SK-N-MC (cell line): ENCODE measurements around the gene CTSZ.

Experiments used
- DNase-seq: peaks from one replicate; pipeline ENCODE4 v3.0.0-alpha.2; 2011; ENCODE audit warnings: low read depth, low spot score
- H3K27ac ChIP-seq: fragments of 200-600 bp; sonication (generic); 2 replicates; pipeline ENCODE4 v1.5.1; 2016; ENCODE audit warnings: mixed run types
- H3K36me3 ChIP-seq: fragments of 200-600 bp; sonication (generic); 2 replicates; pipeline ENCODE4 v1.6.1; 2017; ENCODE audit warnings: antibody characterized with exemption, low read length, mixed read lengths; ENCODE audit not compliant: insufficient read depth
- H3K4me3 ChIP-seq: fragments of 200-600 bp; sonication (generic); 2 replicates; pipeline ENCODE4 v1.5.1; 2016
- H3K9ac ChIP-seq: fragments of 200-600 bp; sonication (generic); 2 replicates; pipeline ENCODE4 v1.8.0; 2017; ENCODE audit warnings: mixed run types, mixed read lengths; ENCODE audit not compliant: insufficient read length
- H3K9me3 ChIP-seq: fragments of 200-600 bp; sonication (generic); 2 replicates; pipeline ENCODE4 v1.6.1; 2017; ENCODE audit warnings: low read depth, mild to moderate bottlenecking, antibody characterized with exemption, low read length, moderate library complexity, mixed read lengths
- EZH2 ChIP-seq: fragments of 200-600 bp; sonication (generic); IDR thresholded peaks from one replicate; pipeline ENCODE4 v1.6.1; 2017; ENCODE audit warnings: antibody characterized with exemption
- FOXP2 ChIP-seq: optimal IDR thresholded peaks from 2 replicates; pipeline ENCODE3; 2011; ENCODE audit warnings: mild to moderate bottlenecking, moderate library complexity; ENCODE audit not compliant: insufficient read depth; ENCODE audit errors: extremely low read length, control extremely low read depth
- POLR2AphosphoS5 ChIP-seq: IDR thresholded peaks from 2 replicates; pipeline ENCODE4 v1.6.1; 2012; ENCODE audit warnings: mild to moderate bottlenecking, low read depth, low read length, borderline replicate concordance

Gene CTSZ

DNA sequence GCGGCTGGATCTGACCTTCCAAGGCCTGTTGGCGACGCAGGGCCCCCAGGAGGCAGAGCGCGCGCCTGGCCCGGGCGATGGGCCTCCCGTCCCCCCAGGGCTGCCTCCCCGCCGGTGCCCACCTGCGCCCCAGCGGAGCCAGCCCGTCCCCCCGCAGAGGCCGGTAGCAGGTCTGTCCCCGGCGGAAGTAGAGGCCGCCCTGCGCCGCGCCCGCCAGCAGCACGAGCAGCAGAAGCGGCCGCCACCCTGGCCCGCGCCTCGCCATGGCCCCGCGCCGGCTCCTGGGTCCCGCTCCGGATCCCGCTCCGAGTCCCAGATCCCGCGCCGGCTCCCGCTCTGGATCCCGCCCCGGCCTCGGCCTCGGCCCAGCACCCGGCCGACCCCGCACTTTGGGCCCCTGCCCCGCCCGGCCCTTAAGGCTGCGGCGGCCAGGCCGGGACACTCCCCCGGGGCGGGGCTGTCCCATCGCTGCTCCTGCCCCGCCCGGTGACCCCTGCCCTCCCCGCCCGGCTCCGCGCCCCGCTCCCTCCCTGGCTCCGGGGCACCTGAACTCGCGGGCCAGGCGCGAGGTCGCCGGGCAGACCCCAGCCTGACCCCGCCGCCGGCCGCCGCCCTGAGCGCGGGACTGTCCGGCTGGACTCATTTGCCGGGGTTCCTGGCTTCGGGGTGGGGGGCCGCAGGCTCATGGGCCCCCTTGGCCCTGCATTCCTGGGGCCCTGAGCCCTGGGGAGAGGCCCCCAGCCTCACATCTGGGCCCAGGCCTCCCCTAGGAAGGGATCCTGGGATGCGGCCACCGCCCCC, at the start of gene CTSZ:
Gene CTSZ (minus strand): TSS at position 391 of the 801 bp plus-strand sequence. CDS start 126 bp downstream, at position 265.
- H3K36me3 ChIP-seq = no peaks in the 10 kb centered on the region
- no peaks in the 10 kb centered on the region for H3K9me3 ChIP-seq
- no peak for DNase-seq
- H3K9ac ChIP-seq = no peak within 1 kb of the TSS
- H3K4me3 ChIP-seq = no peak within 1 kb of the TSS
- H3K27ac ChIP-seq = no peak within 1 kb of the TSS
- TF ChIP-seq FOXP2 (no peak), EZH2 (no peak), POLR2AphosphoS5 (no peak)

GRCh38 chr20:59055302-59055701, 48.2 kb upstream of the CTSZ start:
- Histone ChIP-seq H3K4me3 (no peak overlapping the region), H3K36me3 (no peaks in the 10 kb centered on the region), H3K27ac (no peak overlapping the region), H3K9me3 (no peaks in the 10 kb centered on the region), H3K9ac (no peak overlapping the region)
- DNase-seq = no peak
- TF ChIP-seq EZH2 = no peak
- TF ChIP-seq FOXP2 = no peak
- TF ChIP-seq POLR2AphosphoS5 = no peak

- Histone ChIP-seq H3K4me3 (no peak overlapping the region), H3K9me3 (no peaks in the 10 kb centered on the region), H3K27ac (no peak overlapping the region), H3K9ac (no peak overlapping the region), H3K36me3 (no peaks in the 10 kb centered on the region)
- DNase-seq = no peak
- no peak for TF ChIP-seq POLR2AphosphoS5
- no peak for TF ChIP-seq FOXP2
- TF ChIP-seq EZH2 = no peak
Measured at GRCh38 chr20:59051666-59052185, 44.7 kb upstream of the CTSZ start.

DNA sequence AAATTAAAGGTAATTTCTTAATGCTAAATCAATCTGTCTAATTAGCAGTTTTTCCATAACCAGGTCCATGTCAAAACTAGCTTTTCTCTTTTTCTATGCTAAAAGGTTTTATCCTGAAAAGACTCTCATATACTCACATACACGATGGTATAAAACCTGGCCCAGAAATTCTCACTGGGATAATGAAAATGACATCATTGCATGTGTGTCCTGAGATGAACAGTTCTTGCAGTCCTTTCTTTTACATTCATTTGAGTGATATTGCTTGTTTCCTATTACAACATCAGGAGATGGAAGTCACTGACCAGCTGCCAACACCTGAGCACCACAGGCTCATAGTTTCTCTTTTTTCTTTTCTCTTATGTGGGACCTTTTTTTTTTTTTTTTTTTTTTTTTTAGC, 43.4 kb upstream of the CTSZ start:
- Histone ChIP-seq H3K9ac (no peak overlapping the region), H3K9me3 (no peaks in the 10 kb centered on the region), H3K36me3 (no peaks in the 10 kb centered on the region), H3K27ac (no peak overlapping the region), H3K4me3 (no peak overlapping the region)
- TF ChIP-seq POLR2AphosphoS5 (no peak), EZH2 (no peak), FOXP2 (no peak)
- no peak for DNase-seq

- TF ChIP-seq FOXP2 (no peak), EZH2 (no peak), POLR2AphosphoS5 (no peak)
- DNase-seq = no peak
- H3K9ac ChIP-seq = no peak overlapping the region
- H3K36me3 ChIP-seq = no peaks in the 10 kb centered on the region
- H3K9me3 ChIP-seq = no peaks in the 10 kb centered on the region
- H3K27ac ChIP-seq = no peak overlapping the region
- H3K4me3 ChIP-seq = no peak overlapping the region
Measured at GRCh38 chr20:59048681-59049030, 41.6 kb upstream of the CTSZ start.

DNA sequence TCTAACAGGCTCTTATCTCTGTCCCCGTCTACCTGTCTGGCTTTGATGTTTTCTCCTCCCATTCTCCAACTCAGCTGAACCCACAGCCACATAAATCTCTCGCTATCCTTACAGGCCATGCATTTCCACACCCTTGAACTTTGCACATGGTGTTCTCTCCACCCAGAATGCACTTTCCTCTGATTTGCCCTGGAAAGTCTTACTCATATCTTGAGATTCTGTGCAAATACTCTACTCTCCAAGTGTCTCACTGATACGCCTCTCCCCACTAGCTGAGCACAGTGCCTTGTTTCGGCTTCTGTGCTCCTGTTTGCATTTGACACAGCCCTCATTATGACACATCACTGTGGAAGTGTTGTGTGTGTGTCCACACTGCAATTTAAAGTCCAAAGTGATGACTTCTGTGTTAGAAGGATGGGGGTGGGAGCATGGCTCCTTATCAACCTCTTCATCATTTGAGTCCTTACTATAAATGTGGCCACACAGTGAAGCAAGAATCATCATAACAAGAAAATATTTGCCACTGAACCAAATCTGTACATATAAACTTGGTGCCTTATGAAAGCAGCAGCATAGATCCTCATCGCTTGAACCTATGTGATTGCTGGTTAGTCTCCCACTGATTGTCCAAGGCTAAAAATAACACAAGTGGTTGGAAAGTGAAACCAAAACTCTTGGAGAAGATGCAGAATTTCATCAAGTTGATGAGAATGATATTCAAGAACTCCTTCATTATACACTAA, 41.1 kb upstream of the CTSZ start:
- DNase-seq = no peak
- Histone ChIP-seq H3K36me3 (no peaks in the 10 kb centered on the region), H3K27ac (no peak overlapping the region), H3K4me3 (no peak overlapping the region), H3K9me3 (no peaks in the 10 kb centered on the region), H3K9ac (no peak overlapping the region)
- TF ChIP-seq FOXP2 (no peak), EZH2 (no peak), POLR2AphosphoS5 (no peak)

- TF ChIP-seq EZH2 = no peak
- TF ChIP-seq FOXP2 = no peak
- no peak for TF ChIP-seq POLR2AphosphoS5
- Histone ChIP-seq H3K9me3 (no peaks in the 10 kb centered on the region), H3K9ac (no peak overlapping the region), H3K4me3 (no peak overlapping the region), H3K27ac (no peak overlapping the region), H3K36me3 (no peaks in the 10 kb centered on the region)
- DNase-seq = no peak
Measured at GRCh38 chr20:59046862-59047261, 39.8 kb upstream of the CTSZ start.

DNA sequence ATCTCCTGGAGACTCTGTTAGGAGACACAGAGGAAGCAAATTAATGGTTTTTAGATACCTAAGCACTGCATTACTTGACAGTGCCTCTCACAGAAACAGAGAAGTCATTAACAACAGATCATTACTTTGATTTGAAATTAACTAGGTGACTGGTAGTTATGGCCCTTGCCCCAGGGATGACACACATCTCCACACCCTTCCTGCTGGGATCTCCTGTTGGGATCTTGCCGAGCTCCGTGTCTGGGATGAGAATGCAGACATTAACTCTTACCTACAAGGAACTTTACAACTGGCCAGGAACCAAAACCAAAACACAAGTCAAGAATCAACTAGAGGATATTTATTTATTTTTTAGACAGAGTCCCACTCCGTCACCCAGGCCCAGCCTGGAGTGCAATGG, 37.7 kb upstream of the CTSZ start:
- Histone ChIP-seq H3K36me3 (peaks cover 14% of the 10 kb centered on the region), H3K27ac (no peak overlapping the region), H3K9me3 (no peaks in the 10 kb centered on the region), H3K9ac (no peak overlapping the region), H3K4me3 (no peak overlapping the region)
- no peak for DNase-seq
- TF ChIP-seq FOXP2 = no peak
- no peak for TF ChIP-seq POLR2AphosphoS5
- TF ChIP-seq EZH2 = no peak

DNA sequence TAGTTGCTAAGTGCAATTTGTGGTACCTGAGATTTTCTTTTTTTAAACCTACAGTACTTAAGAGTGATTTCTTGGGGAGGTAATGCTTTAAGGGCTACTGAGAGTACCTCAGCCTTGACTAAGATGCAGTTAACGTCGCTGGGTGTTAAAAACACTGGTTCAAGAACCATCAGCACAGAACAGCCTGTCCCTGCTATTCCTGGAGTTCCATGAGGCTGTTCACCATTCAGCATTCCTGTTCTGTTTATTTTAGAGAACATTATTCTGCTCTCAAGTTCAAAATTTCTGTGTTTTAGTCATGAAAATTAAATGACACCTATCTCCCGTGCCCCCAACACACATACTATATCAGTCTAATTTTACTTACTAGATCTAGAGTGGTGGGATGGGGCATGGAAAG, 37.2 kb upstream of the CTSZ start:
- Histone ChIP-seq H3K27ac (no peak overlapping the region), H3K36me3 (peaks cover 15% of the 10 kb centered on the region), H3K9ac (no peak overlapping the region), H3K9me3 (no peaks in the 10 kb centered on the region), H3K4me3 (no peak overlapping the region)
- DNase-seq = no peak
- TF ChIP-seq EZH2 (no peak), POLR2AphosphoS5 (no peak), FOXP2 (no peak)
